OCI-LY1 (cell line): ENCODE data around the gene POLDIP3.
"Not testable (repeated sequence)": the region's sequence is repeated elsewhere in the genome, so short reads cannot be mapped to it uniquely, and the experiment has no call there.

Source experiments
- CTCF ChIP-seq: fragments of 200-600 bp; sonication (generic), shearing (Covaris generic); IDR thresholded peaks from 2 replicates; pipeline ENCODE4 v1.5.1; 2017; ENCODE audit warnings: mild to moderate bottlenecking, antibody characterized with exemption, low read length, moderate library complexity, mixed read lengths
- EZH2 ChIP-seq: fragments of 200-600 bp; sonication (generic), shearing (Covaris generic); IDR thresholded peaks from 2 replicates; pipeline ENCODE4 v1.8.0; 2017; ENCODE audit warnings: borderline replicate concordance, mixed run types, mild to moderate bottlenecking, antibody characterized with exemption, low read length, moderate library complexity, mixed read lengths

DNA sequence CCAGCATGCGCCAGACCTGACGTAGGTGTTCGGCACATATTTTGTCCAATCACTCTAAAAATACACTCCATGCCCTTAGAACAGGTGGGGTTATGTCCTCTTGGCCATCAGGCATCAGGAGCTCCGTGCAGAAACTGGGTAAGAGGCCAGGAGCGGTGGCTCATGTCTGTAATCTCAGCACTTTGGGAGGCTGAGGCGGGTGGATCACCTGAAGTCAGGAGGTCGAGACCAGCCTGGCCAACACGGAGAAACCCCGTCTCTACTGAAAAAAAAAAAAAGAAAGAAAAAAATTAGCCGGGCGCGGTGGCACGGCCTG lies 1.1 kb upstream of the POLDIP3 start:
- not testable (repeated sequence) for TF ChIP-seq CTCF, EZH2
